Measurements from ENCODE around the gene ZNF816.
A peak's percentile ranks its signal among the peaks of the same experiment; 100 is the strongest.
"Not testable (repeated sequence)": the region's sequence is repeated elsewhere in the genome, so short reads cannot be mapped to it uniquely, and the experiment has no call there.

Gene ZNF816

DNA sequence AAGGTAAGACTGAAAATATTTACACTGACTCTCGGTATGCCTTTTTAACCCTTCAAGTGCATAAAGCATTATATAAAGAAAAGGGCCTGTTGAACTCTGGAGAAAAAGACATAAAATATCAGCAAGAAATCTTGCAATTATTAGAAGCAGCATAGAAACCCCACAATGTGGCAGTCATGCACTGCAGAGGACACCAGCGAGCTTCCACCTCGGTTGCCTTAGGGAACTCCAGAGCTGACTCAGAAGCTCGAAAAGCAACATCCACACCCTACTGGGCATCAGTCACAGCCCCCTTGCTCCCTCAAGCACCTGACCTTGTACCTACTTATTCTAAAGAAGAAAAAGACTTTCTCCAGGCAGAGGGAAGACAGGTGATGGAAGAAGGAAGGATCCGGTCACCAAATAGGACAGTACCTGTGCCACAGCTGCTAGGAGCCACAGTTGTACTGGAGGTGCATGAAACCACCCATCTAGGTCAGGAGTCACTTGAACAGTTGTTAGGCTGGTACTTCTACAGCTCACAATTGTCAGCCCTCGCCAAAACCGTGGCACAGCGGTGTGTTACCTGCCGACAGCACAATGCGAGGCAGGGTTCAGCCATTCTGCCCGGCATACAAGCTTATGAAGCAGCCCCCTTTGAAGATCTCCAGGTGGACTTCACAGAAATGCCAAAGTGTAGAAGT lies 2.9 kb downstream of the ZNF816 start:
- DNase-seq, result no peak

DNA sequence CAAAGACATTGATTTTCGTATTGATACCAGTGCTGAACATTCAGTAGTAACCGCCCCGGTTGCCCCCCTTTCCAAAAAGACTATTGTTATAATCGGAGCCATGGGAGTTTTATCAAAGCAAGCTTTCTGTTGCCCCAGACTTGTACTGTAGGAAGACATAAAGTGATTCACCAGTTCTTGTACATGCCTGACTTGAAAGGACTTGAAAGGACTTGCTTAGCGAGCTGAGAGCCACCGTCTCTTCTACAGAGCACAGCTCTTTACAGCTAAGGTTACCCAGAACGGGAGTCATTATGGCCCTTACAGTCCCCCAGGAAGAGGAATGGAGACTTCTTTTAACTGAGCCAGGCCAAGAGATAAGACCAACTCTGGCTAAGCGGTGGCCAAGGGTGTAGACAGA lies 5.1 kb downstream of the ZNF816 start:
- DNase-seq, result no peak

DNA sequence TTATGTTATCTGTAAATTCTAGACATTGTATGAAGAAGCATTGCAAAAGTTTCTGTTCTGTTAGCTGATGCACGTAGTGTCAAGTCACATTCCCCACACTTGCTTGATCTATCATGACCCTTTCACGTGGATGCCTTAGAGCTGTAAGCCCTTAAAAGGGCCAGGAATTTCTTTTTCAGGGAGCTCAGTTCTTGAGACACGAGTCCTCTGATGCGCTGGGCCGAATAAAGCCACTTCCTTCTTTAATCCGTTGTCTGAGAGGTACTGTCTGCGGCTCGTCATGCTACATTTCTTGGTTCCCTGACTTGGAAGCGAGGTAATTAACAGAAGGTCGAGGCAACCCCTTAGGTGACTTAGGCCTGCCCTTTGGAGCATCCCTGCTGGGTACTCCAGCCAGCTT lies 5.8 kb downstream of the ZNF816 start:
- no peak for DNase-seq

GRCh38 chr19:52949422-52949821 lies 13.3 kb downstream of the ZNF816 start:
- DNase-seq, result no peak

DNA sequence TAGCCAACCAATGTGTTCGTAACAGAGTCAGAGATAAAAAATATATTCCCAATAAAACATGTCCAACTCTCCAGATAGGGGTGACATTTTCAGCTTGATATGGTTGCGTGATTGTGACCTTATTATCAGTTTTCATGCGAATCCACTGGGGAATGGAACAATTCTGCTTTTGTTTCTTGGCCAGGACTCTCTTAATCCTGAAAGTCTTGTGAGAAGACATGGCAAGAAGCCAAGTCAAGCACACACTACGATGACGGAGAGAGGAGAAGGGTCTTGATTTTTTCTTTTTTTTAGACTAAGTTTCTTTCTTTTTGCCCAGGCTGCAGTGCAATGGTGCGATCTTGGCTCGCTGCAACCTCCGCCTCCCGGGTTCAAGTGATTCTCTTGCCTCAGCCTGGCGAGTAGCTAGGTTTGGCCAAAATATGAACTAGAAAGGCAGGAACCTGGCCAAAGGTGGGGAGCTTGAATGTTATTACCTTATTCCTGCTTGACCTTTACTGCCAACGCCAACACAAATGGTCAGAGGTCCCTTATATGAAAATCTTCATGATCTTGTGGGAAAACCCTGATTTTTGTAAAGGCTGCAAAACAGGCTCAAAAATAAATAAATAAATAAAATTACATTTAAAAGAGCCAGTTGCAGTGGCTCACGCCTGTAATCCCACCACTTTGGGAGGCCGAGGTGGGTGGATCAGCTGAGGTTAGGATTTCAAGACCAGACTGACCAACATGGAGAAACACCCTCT lies 14.5 kb downstream of the ZNF816 start:
- no peak for DNase-seq

GRCh38 chr19:52946322-52947310 lies 16.1 kb downstream of the ZNF816 start:
- DNase-seq, result no peak

GRCh38 chr19:52945652-52946321 lies 16.9 kb downstream of the ZNF816 start:
- no peak for DNase-seq

DNA sequence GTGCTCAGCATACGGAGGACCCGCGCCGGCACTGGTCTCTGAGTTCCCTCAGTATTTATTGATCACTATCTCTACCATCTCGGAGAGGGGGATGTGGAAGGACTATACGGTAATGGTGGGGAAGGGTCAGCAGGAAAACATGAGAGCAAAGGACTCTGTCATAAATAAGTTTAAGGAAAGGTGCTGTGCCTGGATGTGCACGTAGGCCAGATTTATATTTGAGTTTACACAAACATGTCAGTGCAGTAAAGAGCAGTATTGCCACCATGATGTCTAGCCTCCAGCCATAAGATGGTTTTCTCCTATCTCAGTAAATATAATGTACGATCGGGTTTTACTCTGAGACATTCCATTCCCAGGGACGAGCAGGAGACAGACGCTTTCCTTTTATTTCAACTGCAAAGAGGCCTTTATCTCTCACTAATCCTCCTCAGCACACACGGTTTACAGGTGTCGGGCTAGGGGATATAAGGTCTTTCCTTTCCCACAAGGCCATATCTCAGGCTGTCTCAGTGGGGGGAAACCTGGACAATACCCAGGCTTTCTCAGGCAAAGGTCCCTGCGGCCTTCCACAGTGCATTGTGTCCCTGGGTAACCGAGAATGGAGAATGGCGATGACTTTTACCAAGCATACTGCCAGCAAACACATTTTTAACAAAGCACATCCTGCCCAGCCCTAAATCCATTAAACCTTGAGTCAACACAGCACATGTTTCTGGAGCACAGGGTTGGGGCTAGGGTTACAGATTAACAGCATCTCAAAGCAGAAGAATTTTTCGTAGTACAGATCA lies 17.8 kb downstream of the ZNF816 start:
- DNase-seq, result not testable (repeated sequence)

DNA sequence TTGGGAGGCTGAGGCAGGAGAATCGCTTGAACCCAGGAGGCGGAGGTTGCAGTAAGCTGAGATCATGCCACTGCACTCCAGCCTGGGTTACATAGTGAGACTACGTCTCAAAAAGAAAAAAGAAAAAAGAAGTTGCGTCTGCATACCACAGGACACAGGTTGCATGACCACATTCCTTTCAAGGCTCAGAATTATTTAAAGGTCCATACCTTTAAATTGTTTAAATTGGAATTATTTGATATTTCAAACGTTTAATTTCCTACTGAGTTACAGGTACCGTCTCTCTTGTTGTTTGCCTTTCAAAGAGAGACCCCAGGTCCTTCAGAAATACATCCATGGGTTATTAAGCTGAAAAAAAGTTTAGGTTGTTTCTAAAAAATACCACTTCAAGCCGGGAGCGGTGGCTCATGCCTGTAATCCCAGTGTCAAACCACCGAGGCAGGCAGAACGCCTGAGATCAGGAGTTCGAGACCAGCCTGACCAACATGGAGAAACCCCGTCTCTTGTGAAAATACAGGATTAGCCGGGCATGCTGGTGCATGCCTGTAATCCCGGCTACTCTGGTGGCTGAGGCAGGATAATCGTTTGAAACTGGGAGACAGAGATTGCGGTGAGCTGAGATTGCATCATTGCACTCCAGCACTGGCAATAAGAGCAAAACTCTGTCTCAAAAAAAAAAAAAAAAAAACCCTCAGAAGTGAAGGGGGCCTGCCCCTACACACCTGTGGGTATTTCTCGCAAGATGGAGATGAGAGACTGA lies 18.6 kb downstream of the ZNF816 start:
- no peak for DNase-seq

- no peak for DNase-seq
Observed at GRCh38 chr19:52943134-52943883, 19.4 kb downstream of the ZNF816 start.

GRCh38 chr19:52942386-52943133 lies 20.1 kb downstream of the ZNF816 start:
- DNase-seq, result peak; percentile 93 to 94

DNA sequence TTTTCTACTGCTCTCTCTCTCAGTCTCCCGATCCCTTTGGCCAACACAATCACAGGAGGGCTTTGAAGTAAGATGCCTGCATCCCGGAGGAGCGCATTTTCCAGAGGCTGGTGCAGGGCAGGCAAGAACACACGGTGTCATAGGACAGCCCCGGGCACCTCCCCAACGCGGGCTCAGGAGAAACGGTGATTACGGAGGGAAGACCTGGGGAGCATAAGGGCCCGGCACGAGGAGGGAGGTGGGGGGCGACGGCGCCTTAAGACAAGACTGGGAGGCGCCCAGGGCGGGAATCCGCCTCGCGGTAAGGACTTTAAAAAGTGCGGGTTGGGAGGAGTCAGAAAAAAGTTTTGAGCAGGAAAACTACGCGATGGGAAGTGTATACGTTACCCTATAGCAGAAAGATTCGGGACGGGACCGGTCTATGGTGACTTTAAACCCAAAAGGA lies 20.7 kb downstream of the ZNF816 start:
- DNase-seq, result peak; percentile 13 to 25

DNA sequence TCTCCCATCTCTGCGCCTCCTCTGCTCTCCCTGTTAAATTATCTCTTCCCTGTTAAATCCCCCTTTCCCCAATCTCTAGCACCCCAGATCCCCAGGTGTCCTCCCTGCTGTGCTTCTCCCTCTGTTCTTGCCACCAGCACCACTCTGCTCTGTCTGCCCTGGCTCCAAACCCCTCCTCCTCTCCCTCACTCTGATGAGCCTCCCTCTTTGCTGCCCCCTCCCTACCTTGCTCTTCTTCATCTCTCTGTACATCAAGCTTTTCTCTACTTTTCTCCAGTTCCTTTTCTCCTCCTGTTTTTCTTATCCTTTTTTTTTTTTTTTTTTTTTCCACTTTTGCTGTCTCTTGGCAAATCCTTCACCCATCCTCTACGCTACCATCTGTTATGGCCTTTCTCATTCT lies 21.2 kb downstream of the ZNF816 start:
- not testable (repeated sequence) for DNase-seq

GRCh38 chr19:52940905-52941304 lies 21.8 kb downstream of the ZNF816 start:
- not testable (repeated sequence) for DNase-seq

DNA sequence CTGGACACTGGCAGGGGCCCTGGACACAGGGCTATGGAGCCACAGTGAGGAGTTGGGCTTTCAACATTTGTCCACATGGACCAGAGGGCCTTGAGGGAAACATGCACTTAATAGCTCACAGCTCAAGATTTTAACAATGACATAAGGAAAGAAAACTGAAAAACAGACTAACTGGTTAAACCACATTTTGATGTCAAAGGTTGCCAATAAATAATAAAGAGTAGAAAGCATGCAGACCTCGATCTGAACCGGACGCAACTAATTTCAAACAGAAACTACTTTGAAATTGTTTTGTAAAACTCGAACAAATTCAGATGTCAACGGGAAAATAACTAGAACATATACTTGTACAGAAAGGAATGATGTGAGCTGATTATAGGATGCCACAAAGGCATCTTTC lies 23.9 kb downstream of the ZNF816 start:
- DNase-seq, result no peak

- DNase-seq, result no peak
Observed at GRCh38 chr19:52936954-52937325, 25.7 kb downstream of the ZNF816 start.

GRCh38 chr19:52936151-52936953 lies 26.3 kb downstream of the ZNF816 start:
- DNase-seq, result no peak

GRCh38 chr19:52935434-52935833 lies 27.2 kb downstream of the ZNF816 start:
- DNase-seq, result no peak

DNA sequence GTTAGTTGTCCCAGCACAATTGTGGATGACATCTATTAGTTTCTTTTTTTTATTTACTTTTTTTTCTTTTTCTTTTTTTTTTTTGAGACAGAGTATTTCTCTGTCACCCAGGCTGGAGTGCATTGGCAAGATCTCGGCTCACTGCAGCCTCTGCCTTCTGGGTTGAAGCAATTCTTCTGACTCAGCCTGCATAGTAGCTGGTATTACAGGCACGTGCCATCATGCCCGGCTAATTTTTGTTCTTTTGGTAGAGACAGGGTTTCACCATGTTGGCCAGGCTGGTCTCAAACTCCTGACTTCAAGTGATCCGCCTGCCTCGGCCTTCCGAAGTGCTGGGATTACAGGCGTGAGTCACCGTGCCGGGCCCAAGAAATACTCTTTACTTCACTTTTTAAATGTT lies 38.0 kb downstream of the ZNF816 start:
- not testable (repeated sequence) for DNase-seq
